ENCODE results near the gene EIF1.

GRCh38 chr17:41739661-41740352 lies 51.1 kb downstream of the EIF1 start:
- TF ChIP-seq POLR2A (IDR thresholded peaks at IDR 0.05; ENCODE audit: low read length) (no peak), GATA1 (IDR thresholded peaks at IDR 0.05; ENCODE audit: low read depth, low read length) (no peak)

All from erythroblast (primary cell).